ENCODE measurements around the gene GARIN5B.

GARIN5B gene

DNA sequence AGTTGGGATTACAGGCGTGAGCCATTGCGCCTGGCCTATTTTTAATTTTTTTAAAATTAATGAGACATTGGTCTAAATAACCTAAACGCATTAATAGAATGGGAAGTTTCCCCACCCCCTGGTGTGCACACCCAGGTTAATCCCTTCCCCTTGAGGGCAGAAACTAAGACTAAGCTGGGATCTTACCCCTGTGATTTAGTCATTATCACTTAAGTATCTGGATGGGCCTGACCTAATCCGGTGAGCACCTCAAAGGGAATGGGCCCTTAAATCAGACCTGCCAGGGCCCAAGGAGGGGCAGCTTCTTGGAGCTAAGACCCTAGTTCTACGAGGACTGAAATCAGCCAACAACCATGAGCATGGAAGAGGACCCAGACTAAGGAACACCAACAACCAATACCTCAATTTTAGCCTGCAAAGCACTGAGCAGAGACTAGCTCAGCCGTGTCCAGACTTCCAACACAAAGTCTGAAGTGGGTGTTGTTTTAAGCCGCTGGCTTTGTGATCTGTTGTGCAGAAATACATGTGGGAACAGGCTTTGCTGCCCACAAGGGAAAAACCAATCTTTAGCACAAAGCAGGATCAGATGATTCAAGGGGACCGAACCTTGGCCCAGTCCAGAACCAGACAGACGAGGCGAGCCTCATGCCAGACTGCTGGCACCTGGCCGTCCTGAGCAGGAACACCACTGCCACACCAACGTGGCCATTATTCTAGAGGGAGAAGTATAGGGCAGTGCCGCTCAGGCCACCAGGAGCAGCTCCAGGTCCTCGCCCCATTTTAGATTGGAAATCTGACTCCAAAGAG lies 37.4 kb upstream of the GARIN5B start:
- Histone ChIP-seq H3K4me3 (ENCODE audit: low read length) (no peak overlapping the region), H3K9me2 (replicated peaks; ENCODE audit: insufficient read depth, low read length) (no peaks in the 10 kb centered on the region), H3K79me2 (ENCODE audit: low read length) (peaks cover 26% of the 10 kb centered on the region), H3K27ac (ENCODE audit: low read length) (no peak overlapping the region), H3K4me2 (ENCODE audit: low read depth, low read length) (no peak overlapping the region), H3K9me3 (replicated peaks; ENCODE audit: insufficient read depth, low read length) (no peaks in the 10 kb centered on the region), H3F3A (ENCODE audit: insufficient read depth, low read length) (peaks cover 38% of the 10 kb centered on the region), H4K20me1 (ENCODE audit: insufficient read depth, low read length) (peaks cover 9% of the 10 kb centered on the region), H3K4me1 (ENCODE audit: low read length) (peaks cover 2% of the 10 kb centered on the region; the same call in 1 of the 2 replicates), H3K27me3 (replicated peaks; ENCODE audit: insufficient read depth, low read length) (no peaks in the 10 kb centered on the region), H3K36me3 (replicated peaks; ENCODE audit: insufficient read depth, low read length) (peaks cover 19% of the 10 kb centered on the region), H3K9ac (ENCODE audit: low read length) (no peak overlapping the region), H2AFZ (ENCODE audit: low read length) (no peak overlapping the region)
- DNase-seq = no peak
- no peak for TF ChIP-seq EZH2phosphoT487 (IDR thresholded peaks at IDR 0.05; ENCODE audit: low read length)
- TF ChIP-seq EZH2 (optimal IDR thresholded peaks at IDR 0.05; ENCODE audit: low read depth, low read length) = no peak
- TF ChIP-seq, protein P1, sequence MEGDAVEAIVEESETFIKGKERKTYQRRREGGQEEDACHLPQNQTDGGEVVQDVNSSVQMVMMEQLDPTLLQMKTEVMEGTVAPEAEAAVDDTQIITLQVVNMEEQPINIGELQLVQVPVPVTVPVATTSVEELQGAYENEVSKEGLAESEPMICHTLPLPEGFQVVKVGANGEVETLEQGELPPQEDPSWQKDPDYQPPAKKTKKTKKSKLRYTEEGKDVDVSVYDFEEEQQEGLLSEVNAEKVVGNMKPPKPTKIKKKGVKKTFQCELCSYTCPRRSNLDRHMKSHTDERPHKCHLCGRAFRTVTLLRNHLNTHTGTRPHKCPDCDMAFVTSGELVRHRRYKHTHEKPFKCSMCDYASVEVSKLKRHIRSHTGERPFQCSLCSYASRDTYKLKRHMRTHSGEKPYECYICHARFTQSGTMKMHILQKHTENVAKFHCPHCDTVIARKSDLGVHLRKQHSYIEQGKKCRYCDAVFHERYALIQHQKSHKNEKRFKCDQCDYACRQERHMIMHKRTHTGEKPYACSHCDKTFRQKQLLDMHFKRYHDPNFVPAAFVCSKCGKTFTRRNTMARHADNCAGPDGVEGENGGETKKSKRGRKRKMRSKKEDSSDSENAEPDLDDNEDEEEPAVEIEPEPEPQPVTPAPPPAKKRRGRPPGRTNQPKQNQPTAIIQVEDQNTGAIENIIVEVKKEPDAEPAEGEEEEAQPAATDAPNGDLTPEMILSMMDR (IDR thresholded peaks at IDR 0.05; ENCODE audit: low read length) = no peak

- TF ChIP-seq EZH2 (optimal IDR thresholded peaks at IDR 0.05; ENCODE audit: low read depth, low read length) = no peak
- no peak for TF ChIP-seq EZH2phosphoT487 (IDR thresholded peaks at IDR 0.05; ENCODE audit: low read length)
- TF ChIP-seq, protein P1 (IDR thresholded peaks at IDR 0.05; ENCODE audit: low read length) = no peak
- Histone ChIP-seq H3F3A (ENCODE audit: insufficient read depth, low read length) (peaks cover 31% of the 10 kb centered on the region), H3K4me2 (ENCODE audit: low read depth, low read length) (no peak overlapping the region), H3K9me2 (replicated peaks; ENCODE audit: insufficient read depth, low read length) (no peaks in the 10 kb centered on the region), H3K9me3 (replicated peaks; ENCODE audit: insufficient read depth, low read length) (no peaks in the 10 kb centered on the region), H3K4me1 (ENCODE audit: low read length) (no peaks in the 10 kb centered on the region), H3K27ac (ENCODE audit: low read length) (no peak overlapping the region), H3K79me2 (ENCODE audit: low read length) (peaks cover 11% of the 10 kb centered on the region), H3K4me3 (ENCODE audit: low read length) (no peak overlapping the region), H4K20me1 (ENCODE audit: insufficient read depth, low read length) (0 out of 2 replicates have a peak, but pooled peaks cover 8% of the 10 kb centered on the region), H3K9ac (ENCODE audit: low read length) (no peak overlapping the region), H3K36me3 (replicated peaks; ENCODE audit: insufficient read depth, low read length) (peaks cover 11% of the 10 kb centered on the region; the same call in 1 of the 2 replicates), H3K27me3 (replicated peaks; ENCODE audit: insufficient read depth, low read length) (no peaks in the 10 kb centered on the region), H2AFZ (ENCODE audit: low read length) (no peak overlapping the region)
- no peak for DNase-seq
Measured at GRCh38 chr19:55398200-55398925, 35.3 kb upstream of the GARIN5B start.

DNA sequence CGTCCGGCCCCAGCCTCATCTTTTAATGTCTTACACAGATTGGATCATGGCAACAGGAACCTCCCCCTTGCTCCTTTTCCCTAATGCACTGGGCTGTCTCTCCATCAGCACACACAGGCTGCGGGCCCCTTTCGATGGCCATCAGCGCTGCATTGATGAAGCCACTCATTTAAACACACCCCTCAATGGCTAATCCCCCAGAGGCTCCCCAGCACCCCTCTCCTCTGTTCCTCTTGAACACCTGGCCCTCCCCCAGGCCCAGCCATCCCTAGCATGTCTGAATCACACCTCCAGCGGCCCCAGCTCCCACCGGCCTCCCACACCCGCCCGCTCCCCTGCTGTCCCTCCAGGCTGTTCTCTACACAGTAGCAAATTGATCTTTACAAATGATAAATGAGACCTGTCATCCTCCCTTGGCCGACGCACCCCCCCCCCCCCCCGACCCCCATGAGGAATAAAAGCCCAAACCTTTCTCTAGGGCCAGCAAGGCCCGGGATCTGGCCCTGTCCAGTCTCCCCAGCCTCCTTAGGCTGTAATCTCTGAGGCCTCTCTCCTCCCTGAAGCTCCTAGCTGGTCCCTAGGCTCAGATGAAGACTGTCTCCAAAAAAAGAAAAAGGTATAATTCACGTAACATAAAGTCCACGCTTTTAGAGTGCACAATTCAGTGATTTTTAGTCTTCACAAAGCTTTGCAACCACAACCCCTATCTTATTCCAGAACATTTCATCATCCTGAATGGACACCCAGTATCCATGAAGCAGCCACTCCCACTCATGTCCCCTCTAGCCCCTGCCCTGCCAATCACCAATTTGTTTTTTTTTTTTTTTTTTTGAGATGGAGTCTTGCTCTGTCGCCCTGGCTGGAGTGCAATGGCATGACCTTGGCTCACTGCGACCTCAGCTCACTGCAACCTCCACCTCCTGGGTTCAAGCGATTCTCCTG lies 30.0 kb upstream of the GARIN5B start:
- TF ChIP-seq EZH2phosphoT487 (IDR thresholded peaks at IDR 0.05; ENCODE audit: low read length) (no peak), EZH2 (optimal IDR thresholded peaks at IDR 0.05; ENCODE audit: low read depth, low read length) (no peak)
- TF ChIP-seq, protein P1 (IDR thresholded peaks at IDR 0.05; ENCODE audit: low read length) = no peak
- no peaks in the 10 kb centered on the region for H3K9me2 ChIP-seq (replicated peaks; ENCODE audit: insufficient read depth, low read length)
- H3K27ac ChIP-seq (ENCODE audit: low read length) = no peak overlapping the region
- H3K36me3 ChIP-seq (replicated peaks; ENCODE audit: insufficient read depth, low read length) = peaks cover 6% of the 10 kb centered on the region; the same call in 1 of the 2 replicates
- H3F3A ChIP-seq (ENCODE audit: insufficient read depth, low read length) = peaks cover 40% of the 10 kb centered on the region
- H3K79me2 ChIP-seq (ENCODE audit: low read length) = peaks cover 15% of the 10 kb centered on the region
- DNase-seq = no peak
- peaks cover 21% of the 10 kb centered on the region for H4K20me1 ChIP-seq (ENCODE audit: insufficient read depth, low read length)
- no peak overlapping the region for H3K4me3 ChIP-seq (ENCODE audit: low read length)
- no peak overlapping the region for H2AFZ ChIP-seq (ENCODE audit: low read length)
- no peaks in the 10 kb centered on the region for H3K4me1 ChIP-seq (ENCODE audit: low read length)
- no peak overlapping the region for H3K4me2 ChIP-seq (ENCODE audit: low read depth, low read length)
- H3K9me3 ChIP-seq (replicated peaks; ENCODE audit: insufficient read depth, low read length) = no peaks in the 10 kb centered on the region
- no peaks in the 10 kb centered on the region for H3K27me3 ChIP-seq (replicated peaks; ENCODE audit: insufficient read depth, low read length)
- no peak overlapping the region for H3K9ac ChIP-seq (ENCODE audit: low read length)
